Measurements from ENCODE around the gene CA7.

- TF ChIP-seq TCF7L2 (IDR thresholded peaks at IDR 0.05; ENCODE audit: low read depth, low read length) (no peak), POLR2AphosphoS5 (IDR thresholded peaks at IDR 0.05; ENCODE audit: low read depth, low read length) (no peak)
- TF ChIP-seq, protein P1, sequence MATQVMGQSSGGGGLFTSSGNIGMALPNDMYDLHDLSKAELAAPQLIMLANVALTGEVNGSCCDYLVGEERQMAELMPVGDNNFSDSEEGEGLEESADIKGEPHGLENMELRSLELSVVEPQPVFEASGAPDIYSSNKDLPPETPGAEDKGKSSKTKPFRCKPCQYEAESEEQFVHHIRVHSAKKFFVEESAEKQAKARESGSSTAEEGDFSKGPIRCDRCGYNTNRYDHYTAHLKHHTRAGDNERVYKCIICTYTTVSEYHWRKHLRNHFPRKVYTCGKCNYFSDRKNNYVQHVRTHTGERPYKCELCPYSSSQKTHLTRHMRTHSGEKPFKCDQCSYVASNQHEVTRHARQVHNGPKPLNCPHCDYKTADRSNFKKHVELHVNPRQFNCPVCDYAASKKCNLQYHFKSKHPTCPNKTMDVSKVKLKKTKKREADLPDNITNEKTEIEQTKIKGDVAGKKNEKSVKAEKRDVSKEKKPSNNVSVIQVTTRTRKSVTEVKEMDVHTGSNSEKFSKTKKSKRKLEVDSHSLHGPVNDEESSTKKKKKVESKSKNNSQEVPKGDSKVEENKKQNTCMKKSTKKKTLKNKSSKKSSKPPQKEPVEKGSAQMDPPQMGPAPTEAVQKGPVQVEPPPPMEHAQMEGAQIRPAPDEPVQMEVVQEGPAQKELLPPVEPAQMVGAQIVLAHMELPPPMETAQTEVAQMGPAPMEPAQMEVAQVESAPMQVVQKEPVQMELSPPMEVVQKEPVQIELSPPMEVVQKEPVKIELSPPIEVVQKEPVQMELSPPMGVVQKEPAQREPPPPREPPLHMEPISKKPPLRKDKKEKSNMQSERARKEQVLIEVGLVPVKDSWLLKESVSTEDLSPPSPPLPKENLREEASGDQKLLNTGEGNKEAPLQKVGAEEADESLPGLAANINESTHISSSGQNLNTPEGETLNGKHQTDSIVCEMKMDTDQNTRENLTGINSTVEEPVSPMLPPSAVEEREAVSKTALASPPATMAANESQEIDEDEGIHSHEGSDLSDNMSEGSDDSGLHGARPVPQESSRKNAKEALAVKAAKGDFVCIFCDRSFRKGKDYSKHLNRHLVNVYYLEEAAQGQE (IDR thresholded peaks at IDR 0.05; ENCODE audit: insufficient read depth in 1 of 2, low read depth in 2 of 2, low read length in 1 of 2): no peak
- TF ChIP-seq, protein P2, sequence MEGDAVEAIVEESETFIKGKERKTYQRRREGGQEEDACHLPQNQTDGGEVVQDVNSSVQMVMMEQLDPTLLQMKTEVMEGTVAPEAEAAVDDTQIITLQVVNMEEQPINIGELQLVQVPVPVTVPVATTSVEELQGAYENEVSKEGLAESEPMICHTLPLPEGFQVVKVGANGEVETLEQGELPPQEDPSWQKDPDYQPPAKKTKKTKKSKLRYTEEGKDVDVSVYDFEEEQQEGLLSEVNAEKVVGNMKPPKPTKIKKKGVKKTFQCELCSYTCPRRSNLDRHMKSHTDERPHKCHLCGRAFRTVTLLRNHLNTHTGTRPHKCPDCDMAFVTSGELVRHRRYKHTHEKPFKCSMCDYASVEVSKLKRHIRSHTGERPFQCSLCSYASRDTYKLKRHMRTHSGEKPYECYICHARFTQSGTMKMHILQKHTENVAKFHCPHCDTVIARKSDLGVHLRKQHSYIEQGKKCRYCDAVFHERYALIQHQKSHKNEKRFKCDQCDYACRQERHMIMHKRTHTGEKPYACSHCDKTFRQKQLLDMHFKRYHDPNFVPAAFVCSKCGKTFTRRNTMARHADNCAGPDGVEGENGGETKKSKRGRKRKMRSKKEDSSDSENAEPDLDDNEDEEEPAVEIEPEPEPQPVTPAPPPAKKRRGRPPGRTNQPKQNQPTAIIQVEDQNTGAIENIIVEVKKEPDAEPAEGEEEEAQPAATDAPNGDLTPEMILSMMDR (IDR thresholded peaks at IDR 0.05): no peak
Observed at GRCh38 chr16:66856184-66856730, 12.0 kb downstream of the CA7 start.

All from Panc1 (cell line).